HepG2 (cell line): ENCODE data around the gene CAMTA2. TPM values are rescaled to one million over a fixed set of nuclear protein-coding genes. Genes with fewer than 3 reads are reported as not detected.

Source experiments
- ATF4 ChIP-seq, 2 experiments: fragments of 450-650 bp in 1 of 2; sonication (generic) in 1 of 2; formaldehyde crosslinking; IDR thresholded peaks; 2 replicates each; pipeline versions ENCODE4 v1.5.0 to v1.8.0; 2020 to 2022; ENCODE audit warnings: mild to moderate bottlenecking in 1 of 2, missing genetic modification reagents in 1 of 2
- CTCF ChIP-seq: sonication (generic); formaldehyde crosslinking; IDR thresholded peaks from 2 replicates; pipeline ENCODE4 v1.5.0; 2020; ENCODE audit warnings: mild to moderate bottlenecking, missing genetic modification reagents, moderate library complexity
- FOXK2 ChIP-seq: fragments of 450-650 bp; IDR thresholded peaks from 2 replicates; pipeline ENCODE4 v1.6.1; 2016
- GLI4 ChIP-seq: sonication (generic); formaldehyde crosslinking; IDR thresholded peaks from 2 replicates; pipeline ENCODE4 v1.5.1; 2020; ENCODE audit warnings: missing genetic modification reagents, mild to moderate bottlenecking, moderate library complexity, borderline replicate concordance
- HINFP ChIP-seq: sonication (generic); formaldehyde crosslinking; IDR thresholded peaks from 2 replicates; pipeline ENCODE4 v1.4.0; 2020; ENCODE audit warnings: low read depth, mild to moderate bottlenecking, missing genetic modification reagents
- JUNB ChIP-seq: sonication (generic); formaldehyde crosslinking; IDR thresholded peaks from 2 replicates; pipeline ENCODE4 v1.8.0; 2022; ENCODE audit warnings: missing genetic modification reagents, mild to moderate bottlenecking, borderline replicate concordance
- KDM2A ChIP-seq: sonication (generic); formaldehyde crosslinking; IDR thresholded peaks from 2 replicates; pipeline ENCODE4 v1.4.0; 2020; ENCODE audit warnings: low read depth, missing genetic modification reagents, borderline replicate concordance
- KLF16 ChIP-seq, 2 experiments: sonication (generic) in 1 of 2; formaldehyde crosslinking in 1 of 2; IDR thresholded peaks; 2 replicates each; pipeline versions ENCODE4 v1.6.1 to v1.8.0; 2016 to 2023; ENCODE audit warnings: missing genetic modification reagents in 2 of 2, missing compliant biosample characterization in 1 of 2
- MIER2 ChIP-seq: IDR thresholded peaks from 2 replicates; pipeline ENCODE4 v1.6.1; 2016; ENCODE audit warnings: missing biosample characterization, missing genetic modification reagents
- MYC ChIP-seq: sonication (generic); formaldehyde crosslinking; IDR thresholded peaks from 2 replicates; pipeline ENCODE4 v1.9.0; 2021; ENCODE audit warnings: missing genetic modification reagents, borderline replicate concordance
- NR2C2 ChIP-seq: sonication (generic); formaldehyde crosslinking; IDR thresholded peaks from 2 replicates; pipeline ENCODE4 v1.4.0; 2020; ENCODE audit warnings: missing genetic modification reagents, mild to moderate bottlenecking, moderate library complexity, borderline replicate concordance
- RNF2 ChIP-seq: fragments of 450-650 bp; conservative IDR thresholded peaks from 2 replicates; pipeline ENCODE4 v1.6.1; 2016; ENCODE audit warnings: low read depth
- SAP130 ChIP-seq: IDR thresholded peaks from 2 replicates; pipeline ENCODE4 v1.6.1; 2016; ENCODE audit warnings: low read depth
- SNAPC2 ChIP-seq: sonication (generic); formaldehyde crosslinking; IDR thresholded peaks from 2 replicates; pipeline ENCODE4 v1.8.1; 2022; ENCODE audit warnings: mild to moderate bottlenecking, missing genetic modification reagents
- ZNF510 ChIP-seq: sonication (generic); formaldehyde crosslinking; IDR thresholded peaks from 2 replicates; pipeline ENCODE4 v1.4.0; 2020; ENCODE audit warnings: low read depth, mild to moderate bottlenecking, missing genetic modification reagents
- ZNF512 ChIP-seq: sonication (generic); formaldehyde crosslinking; IDR thresholded peaks from 2 replicates; pipeline ENCODE4 v1.4.0; 2020; ENCODE audit warnings: mild to moderate bottlenecking, missing genetic modification reagents
- ZNF605 ChIP-seq: sonication (generic); formaldehyde crosslinking; IDR thresholded peaks from 2 replicates; pipeline ENCODE4 v1.8.0; 2022; ENCODE audit warnings: mild to moderate bottlenecking, missing genetic modification reagents
- polyA plus RNA-seq, 8 experiments: library from polyadenylated mRNA; depleted of rRNA in 3 of 8; stranded (reverse) in 7 of 8; unstranded in 1 of 8; fragments of >200 nt; fragmentation: Illumina TruSeq in 4 of 8; extraction: Trizol in 4 of 8; gene quantifications; 2 replicates each; pipeline versions ENCODE4 v1.2.1 to v1.2.3, GENCODE V29; 2011 to 2016; ENCODE audit warnings: low read depth in 4 of 8, missing spikeins in 1 of 8, mixed read lengths in 1 of 8; ENCODE audit not compliant: insufficient read depth in 1 of 8
- total RNA-seq, 5 experiments: library from RNA; depleted of rRNA; stranded (reverse); fragments of >200 nt; fragmentation: Illumina TruSeq; extraction: Trizol; gene quantifications; 2 replicates each; pipeline ENCODE4 v1.2.3, GENCODE V29; 2016; ENCODE audit warnings: low read depth in 1 of 5

The CAMTA2 gene
- total and polyA plus RNA-seq, 2 of the 13 experiments (the other 11 are each of a cell fraction or from before 2014, with no cell fraction given), result 4.1 to 7.1 TPM

GRCh38 chr17:4945176-4945943, 42.1 kb downstream of the CAMTA2 start (continued):
- no peak for TF ChIP-seq ZNF512 (CRISPR knock-in tag)
- TF ChIP-seq ATF4 (CRISPR knock-in tag; IDR thresholded peaks at IDR 0.05), result peak in 1 of 2 experiments; percentile 38; a peak in 1 of 4 replicates
- TF ChIP-seq GLI4 (CRISPR knock-in tag), result no peak
- TF ChIP-seq HINFP (CRISPR knock-in tag), result no peak
- no peak for TF ChIP-seq FOXK2
- TF ChIP-seq ZNF605 (CRISPR knock-in tag), result no peak
- TF ChIP-seq ZNF510 (CRISPR knock-in tag), result no peak
- no peak for TF ChIP-seq KLF16 (CRISPR knock-in tag; IDR thresholded peaks at IDR 0.05)
- TF ChIP-seq RNF2, result no peak
- TF ChIP-seq CTCF (CRISPR knock-in tag), result 0 out of 2 replicates have a peak, but pooled peaks have one; percentile 5
- TF ChIP-seq MIER2, result no peak
- TF ChIP-seq NR2C2 (CRISPR knock-in tag), result no peak
- TF ChIP-seq KDM2A, result 0 out of 2 replicates have a peak, but pooled peaks have one; percentile 28
- no peak for TF ChIP-seq MYC (CRISPR knock-in tag)
- peak; percentile 61 for TF ChIP-seq SAP130 (CRISPR knock-in tag)
- TF ChIP-seq JUNB, result no peak
- TF ChIP-seq SNAPC2, result no peak
